Mucosa of gallbladder (tissue), 1 donor: ENCODE measurements around the gene LRCH2. TPM values are rescaled to one million over a fixed set of nuclear protein-coding genes. Genes with fewer than 3 reads are reported as not detected.
"Not testable (repeated sequence)": the region's sequence is repeated elsewhere in the genome, so short reads cannot be mapped to it uniquely, and the experiment has no call there.

ENCODE experiments used
- DNase-seq: peaks from one replicate; pipeline ENCODE4 v3.0.0-alpha.2; 2020; ENCODE audit warnings: low spot score
- total RNA-seq: library from RNA; stranded (reverse); gene quantifications from one replicate; pipeline ENCODE4 v1.2.1, GENCODE V29; 2021
- donor health status: DM: no; HTN: no; CAD: no.

The LRCH2 gene, protein sequence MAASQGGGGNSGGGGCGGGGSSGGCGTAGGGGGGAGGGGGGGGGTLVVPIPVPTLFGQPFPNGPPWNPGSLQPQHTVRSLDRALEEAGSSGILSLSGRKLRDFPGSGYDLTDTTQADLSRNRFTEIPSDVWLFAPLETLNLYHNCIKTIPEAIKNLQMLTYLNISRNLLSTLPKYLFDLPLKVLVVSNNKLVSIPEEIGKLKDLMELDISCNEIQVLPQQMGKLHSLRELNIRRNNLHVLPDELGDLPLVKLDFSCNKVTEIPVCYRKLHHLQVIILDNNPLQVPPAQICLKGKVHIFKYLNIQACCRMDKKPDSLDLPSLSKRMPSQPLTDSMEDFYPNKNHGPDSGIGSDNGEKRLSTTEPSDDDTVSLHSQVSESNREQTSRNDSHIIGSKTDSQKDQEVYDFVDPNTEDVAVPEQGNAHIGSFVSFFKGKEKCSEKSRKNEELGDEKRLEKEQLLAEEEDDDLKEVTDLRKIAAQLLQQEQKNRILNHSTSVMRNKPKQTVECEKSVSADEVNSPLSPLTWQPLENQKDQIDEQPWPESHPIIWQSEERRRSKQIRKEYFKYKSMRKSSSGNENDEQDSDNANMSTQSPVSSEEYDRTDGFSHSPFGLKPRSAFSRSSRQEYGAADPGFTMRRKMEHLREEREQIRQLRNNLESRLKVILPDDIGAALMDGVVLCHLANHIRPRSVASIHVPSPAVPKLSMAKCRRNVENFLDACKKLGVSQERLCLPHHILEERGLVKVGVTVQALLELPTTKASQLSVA
- 3.9 TPM for total RNA-seq

DNA sequence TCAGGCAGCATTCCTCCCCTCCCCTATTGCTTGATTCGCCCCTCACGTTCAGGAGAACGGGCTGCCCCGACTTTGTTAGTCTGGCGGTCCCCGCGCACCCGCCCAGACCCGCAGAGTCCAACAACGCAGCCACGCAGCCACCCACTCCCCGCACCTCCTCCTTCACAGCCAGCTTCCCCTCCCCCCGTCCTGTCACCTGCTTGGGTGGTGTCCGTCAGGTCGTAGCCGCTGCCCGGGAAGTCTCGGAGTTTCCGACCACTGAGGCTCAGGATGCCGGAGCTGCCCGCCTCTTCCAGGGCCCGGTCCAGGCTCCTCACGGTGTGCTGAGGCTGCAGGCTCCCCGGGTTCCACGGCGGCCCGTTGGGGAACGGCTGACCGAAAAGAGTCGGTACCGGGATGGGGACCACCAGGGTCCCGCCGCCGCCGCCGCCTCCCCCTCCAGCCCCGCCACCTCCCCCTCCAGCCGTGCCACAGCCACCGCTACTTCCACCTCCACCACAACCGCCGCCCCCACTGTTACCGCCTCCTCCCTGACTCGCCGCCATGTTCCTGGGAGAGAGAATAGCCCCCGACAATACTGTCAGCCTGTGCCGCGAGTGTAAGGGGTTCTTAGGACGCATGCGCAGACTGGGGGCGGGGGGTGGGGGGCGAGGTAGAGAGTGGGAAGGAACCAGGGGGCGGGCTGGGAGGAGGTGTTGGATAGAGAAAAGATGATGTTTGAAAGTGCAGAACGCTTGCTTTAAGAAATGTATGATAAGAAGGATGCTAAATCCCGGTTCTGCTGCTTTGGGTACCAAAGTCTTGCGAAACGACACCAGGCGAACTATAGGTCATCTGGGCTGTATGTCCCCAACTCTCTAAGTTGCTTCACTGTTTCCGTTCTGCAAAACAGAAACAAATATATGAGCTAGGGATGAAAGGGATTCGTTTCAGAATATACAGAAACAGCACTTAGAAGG is at the start of gene LRCH2:
TSS of gene LRCH2 (minus strand) at position 600 of the 959 bp plus-strand sequence. CDS start at position 545, 55 bp downstream.
- DNase-seq: no peak

DNA sequence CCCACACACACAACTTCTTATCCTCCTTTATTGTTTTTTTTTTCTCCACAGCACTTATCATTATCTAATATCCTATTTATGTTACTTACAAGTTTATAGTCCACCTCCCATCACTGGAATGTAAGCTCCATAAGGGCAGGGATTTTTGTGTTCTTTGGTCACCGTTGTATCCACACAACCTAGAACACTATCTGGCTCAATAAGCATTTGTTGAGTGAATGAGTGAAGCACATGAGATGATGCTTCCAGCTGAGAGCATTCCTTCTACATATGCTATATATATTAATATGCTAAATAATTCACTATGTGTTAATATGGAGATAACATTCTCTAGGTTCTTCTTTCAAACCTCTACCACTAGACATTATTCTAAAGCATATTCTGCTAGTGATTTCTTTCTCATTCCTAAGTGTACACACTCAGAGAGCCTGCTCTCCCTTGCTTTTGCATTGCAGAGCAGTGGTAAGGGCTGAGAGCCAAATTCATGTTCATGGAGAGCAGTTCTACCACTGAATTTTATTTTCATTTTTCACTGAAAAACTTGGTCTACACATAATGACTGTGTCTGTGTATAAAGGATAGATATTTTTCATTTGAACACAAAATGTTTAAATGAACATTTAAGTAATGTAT is 35.3 kb upstream of the LRCH2 start:
- no peak for DNase-seq

DNA sequence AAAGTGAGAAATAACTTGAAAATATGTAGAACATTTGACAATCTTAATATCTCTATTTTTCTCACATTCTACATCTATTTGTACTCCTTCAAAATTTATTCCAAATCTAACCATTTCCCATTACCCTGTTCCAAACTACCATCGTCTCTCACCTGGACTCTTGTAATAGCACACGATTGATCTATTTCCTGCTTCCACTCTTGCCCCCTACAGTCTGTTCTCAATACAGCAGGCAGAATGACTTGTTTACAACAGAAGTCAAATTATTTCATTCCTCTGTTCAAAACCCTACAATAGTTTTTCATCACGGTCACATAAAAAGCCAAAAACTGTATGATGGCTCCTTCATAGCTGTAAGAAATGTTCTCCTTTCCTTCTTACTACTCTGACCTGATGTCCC is 34.5 kb upstream of the LRCH2 start:
- no peak for DNase-seq

DNA sequence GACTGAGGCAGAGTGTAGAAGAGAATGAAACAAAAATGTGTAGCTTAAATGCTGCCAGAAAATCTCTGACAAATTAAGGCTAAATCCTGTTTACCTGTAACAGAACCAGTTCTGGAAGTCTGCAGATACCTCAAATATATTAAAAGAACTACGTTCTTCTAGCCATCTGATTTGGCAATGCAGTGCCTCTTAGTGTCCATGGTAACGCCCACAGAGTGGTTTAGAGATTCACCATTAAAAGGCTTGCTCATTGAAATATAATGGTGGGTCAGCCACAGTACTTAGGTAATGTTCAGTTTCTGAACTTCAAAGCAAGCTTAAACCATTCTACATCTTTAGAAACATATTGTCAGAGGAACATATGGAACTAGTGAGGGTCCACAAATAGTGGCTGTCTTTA is 32.4 kb upstream of the LRCH2 start:
- DNase-seq: no peak

DNA sequence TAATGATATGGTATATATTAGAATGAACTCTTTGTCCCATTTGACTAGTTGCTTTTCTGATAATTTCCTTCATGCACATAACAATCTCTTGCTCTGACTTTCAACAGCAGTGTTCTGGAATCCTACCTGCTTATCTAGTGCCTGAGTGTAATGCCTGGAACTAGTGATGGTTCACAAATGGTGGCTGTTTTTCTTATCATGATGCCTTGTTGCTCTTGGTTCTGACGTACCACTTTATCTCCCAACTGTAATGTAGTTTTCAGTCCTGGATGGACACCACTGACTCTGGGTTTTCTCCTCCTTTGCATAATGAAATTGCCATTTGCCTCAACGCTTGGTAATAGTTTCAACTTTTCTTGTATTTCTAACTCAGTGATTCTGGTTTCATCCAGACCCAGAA is 30.1 kb upstream of the LRCH2 start:
- DNase-seq: no peak

DNA sequence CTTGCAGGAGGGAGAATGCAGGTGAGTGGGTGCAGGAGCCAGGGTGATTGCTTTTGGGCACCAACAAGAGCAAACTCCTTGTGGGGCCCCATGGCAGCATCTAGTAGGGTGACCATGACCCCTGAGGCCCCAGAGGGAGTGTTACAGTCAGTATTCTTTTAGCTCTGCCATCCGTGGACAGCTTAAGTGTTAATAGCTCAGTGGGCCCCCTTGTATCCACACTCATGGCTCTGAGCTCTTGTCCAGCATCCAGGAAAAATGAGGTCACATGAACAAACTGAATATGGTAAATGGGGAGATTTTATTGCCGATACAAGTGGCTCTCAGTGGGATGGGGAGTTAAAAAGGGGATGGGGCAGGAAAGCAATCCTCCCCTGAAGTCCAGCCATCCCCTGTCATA is 27.3 kb upstream of the LRCH2 start:
- no peak for DNase-seq

DNA sequence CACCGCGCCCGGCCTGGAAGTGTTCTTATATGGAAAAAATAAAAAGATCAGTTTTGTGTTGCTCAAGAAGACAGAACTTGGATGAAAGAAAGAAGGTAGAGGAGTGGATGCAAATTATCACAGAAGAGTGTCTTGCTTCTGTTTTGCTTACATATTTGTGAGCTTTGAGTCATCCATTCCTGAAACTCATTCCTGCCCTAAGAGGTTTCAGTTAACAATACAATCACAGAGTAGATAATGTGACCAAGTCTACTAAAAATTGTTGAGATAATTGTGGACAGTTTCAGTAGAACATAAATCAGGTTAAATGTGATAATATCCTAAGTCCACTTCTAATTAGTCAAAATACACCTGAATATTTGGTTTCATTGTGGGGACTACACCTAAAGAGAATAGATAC is 26.4 kb upstream of the LRCH2 start:
- no peak for DNase-seq

DNA sequence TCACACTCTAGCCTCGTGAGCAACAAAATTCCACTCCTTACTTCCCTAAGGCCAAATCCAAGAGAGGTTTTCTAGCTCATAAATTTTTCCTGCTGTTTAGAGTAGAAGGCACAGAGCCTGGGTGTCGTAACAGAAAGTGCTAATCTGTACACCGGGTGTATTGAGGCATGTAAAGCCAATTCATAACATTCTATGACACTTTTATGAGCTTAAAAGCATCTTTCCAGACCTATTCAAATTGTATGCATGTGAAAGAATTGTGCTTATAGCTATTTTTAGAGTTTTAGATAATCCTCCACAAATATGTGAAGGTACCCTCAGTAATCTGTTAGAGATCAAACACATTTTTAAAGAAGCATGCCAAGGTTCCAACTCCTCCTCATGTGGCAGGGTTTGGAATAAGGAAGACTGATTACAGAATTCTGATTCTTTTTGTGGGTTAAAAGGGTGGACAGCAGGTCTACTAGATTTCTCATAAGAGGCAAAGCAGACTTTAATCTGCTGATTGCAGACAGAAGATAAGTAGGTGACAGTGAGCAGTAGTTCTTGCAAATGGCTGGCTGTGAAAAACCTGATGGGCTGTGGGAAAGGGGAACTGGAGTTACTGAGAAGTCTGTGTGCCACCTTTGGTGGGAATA is 25.5 kb upstream of the LRCH2 start:
- DNase-seq: no peak

DNA sequence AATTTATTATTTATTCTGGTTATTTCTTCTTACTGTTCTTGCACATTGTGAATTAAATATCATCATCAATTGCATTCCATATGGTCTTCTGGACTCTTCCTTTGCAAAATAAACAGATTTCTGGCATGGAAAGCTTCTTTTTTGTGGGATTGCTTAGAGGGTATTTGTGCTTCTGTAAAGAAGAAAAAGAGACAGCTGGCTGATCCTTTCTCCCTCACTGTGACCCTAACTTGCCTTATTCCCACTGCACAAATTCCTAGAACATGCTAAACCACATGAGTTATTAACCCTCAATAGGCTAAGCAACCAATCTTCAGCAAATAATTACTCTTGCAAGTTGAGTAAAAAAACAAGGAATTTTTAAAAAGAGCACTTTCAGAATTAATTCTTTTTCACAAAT is 23.8 kb upstream of the LRCH2 start:
- no peak for DNase-seq

DNA sequence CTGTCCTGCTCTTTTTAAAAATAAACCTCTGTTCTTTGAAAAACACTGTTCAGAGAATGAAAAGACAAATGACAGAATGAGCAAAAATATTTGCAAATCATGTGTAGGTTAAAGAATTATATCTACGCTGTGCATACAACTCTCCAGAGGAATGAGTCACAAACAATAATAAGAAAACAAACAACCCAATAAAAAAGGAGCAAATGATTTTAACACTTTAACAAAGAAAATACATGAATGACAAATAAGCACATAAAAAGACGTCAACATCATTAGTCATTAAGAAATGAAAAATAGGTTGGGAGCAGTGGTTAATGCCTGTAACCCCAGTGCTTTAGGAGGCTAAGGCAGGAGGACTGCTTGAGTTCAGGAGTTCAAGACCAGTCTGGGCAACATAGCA is 21.1 kb upstream of the LRCH2 start:
- no peak for DNase-seq

DNA sequence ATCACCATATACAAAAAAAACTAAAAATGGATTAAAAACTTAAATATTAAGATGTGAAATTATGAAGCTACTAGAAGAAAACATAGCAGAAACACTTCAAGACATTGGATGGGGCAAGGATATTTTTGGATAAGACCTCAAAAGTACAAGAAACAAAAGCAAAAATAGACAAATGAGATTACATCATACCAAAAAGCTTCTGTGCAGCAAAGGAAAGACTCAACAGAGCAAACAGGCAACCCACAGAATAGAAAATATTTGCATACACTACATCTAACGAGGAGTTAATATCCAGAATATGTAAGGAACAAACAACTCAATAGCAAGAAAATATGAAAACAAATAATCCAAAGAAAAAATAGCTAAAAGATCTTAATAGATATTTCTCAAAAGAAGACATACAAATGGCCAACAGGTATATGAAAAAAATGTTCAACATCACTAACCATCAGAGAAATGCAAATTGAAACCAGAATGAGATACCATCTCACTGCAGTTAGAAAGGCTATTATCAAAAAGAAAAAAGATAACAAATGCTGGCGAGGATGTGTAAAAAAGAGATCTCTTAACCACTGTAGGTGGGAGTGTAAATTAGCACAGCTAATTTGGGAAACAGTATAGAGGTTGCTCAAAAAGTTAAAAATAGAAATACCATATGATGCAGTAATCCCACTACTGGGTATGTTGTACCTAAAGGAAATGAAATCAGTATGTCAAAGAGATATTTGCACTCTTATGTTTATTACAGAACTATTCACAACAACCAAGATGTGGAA is 17.8 kb upstream of the LRCH2 start:
- no peak for DNase-seq

DNA sequence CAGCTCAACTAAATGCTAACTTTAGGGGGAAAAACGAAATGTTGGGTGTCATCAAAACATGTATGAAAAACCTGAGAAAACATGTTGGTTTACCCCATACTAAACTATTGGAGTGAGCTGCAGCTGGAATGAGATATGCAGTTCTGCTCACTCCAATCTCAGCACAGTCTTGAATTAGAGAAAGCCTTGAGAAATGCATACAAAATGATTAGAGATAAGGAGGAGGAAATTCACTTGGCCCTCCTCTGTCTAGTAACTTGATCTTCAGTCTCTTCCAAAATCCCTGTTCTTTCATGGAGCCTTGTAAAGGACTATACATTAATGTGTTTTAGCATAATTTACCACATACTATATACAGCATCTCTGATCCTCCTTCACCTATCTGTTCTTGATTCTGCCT is 3.2 kb upstream of the LRCH2 start:
- DNase-seq: no peak

DNA sequence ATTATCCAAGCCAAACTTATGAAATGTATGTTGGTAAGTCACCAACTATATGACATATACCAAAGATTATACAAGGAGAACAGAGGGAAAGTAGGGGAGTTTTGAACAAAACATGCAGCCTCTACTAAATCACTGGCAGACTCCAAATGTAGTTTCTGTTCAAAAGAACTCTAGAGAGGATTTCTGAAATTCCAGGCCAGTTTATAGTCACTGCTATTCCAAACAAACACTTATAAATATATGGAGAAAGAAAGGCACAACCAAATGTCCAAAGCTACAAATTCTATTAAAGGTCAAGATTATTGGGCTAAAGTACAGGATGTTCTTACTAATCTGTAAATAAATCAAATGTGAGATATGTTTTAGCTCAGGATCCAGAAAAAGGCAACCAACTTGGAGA is 2.7 kb upstream of the LRCH2 start:
- DNase-seq: no peak

DNA sequence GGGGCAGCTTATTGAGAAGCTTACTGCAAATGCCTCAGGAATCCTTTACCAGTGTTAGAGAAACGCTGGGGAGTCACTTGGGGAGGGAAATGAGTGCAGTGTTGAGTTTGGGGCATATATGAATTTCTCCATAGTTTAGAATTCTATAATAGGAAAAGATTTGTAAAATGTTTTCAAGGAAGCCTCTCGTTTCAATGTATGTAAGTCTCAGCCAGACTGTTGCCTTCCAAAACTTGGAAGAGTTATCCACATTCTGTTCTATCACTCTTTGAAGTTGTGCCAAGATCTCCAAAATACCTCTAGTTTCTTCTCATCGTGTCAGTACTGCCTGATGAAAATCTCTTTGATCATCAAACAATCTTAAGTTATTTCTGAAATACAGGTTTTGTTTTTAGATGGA is 565 bp upstream of the LRCH2 start:
- DNase-seq: no peak

DNA sequence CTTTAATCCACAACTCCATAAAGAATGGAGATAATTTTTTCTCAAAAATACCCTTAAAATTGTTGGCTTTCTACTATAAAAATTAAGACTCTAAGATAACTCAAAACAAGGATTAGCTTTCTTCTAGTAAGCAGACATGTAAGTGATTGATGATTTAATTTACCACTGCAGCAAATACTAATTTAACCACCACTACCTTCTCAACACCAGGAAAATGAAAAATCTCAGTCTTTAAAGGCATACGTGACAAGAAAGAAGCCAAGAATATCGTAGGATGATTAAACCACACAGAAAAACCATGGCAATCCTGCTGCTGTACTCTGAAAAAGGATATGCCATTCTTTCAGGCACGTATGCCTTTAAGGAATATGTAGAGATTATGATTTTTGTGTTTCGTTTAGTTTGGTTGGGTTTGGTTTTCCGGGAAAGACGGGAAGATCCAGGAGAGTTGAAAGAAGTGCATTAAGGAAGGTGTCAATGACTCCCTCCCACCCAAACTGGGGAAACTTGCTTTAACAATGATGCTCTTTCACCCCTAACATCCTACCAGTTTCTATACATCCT is 881 bp downstream of the LRCH2 start:
- no peak for DNase-seq

DNA sequence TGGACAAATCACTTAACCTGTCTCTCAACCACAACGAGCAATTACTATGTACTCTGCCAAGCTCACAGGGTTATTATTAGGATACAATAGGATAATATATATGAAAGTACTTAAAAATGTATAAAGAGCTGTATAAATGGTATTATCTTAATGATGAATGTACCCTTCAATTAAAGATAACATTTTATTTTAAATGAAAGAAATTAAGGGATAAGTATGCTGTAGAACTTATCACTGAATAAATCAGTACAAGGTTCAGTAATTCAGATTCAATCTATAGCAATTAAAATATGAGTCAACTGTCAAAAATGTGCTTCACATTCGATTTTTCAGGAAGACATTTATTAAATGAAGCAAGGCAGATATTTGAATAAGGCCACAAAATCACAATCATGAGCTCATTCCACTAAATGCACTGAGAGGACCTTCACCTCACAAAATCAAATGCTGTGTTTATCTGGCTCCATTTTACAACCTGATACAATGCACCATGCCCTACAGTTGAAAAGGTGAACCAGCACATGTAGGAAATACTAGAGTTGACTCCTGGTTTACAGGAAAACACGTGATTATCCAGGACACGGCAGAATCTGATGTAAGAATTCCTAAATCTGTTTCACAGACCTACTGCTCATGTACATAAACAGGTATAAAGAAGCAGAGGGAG is 4.4 kb downstream of the LRCH2 start:
- no peak for DNase-seq

DNA sequence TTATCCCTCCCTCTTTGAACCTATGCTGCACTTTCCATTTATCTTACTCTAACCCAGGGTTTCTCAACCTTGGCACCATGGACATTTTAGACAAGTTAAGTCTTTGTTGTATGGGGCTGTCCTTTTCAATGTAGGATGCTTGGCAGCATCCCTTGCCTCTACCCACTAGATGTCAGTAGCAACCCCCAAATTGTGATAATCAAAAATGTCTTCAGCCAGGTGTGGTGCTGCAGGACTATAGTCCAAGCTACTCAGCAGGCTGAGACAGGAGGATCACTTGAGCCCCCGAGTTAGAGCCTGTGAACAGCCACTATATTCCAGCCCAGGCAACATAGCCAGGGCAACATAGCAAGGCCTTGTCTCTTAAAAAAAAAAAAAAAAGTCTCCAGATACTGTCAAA is 7.0 kb downstream of the LRCH2 start:
- DNase-seq: no peak

DNA sequence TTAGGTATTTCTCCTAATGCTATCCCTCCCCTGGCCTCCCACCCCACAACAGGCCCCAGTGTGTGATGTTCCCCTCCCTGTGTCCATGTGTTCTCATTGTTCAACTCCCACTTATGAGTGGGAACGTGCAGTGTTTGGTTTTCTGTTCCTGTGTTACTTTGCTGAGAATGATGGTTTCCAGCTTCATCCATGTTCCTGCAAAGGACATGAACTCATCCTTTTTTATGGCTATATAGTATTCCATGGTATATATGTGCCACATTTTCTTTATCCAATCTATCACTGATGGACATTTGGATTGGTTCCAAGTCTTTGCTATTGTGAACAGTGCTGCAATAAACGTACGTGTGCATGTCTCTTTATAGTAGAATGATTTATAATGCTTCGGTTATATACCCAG is 16.6 kb downstream of the LRCH2 start:
- DNase-seq: not testable (repeated sequence)

DNA sequence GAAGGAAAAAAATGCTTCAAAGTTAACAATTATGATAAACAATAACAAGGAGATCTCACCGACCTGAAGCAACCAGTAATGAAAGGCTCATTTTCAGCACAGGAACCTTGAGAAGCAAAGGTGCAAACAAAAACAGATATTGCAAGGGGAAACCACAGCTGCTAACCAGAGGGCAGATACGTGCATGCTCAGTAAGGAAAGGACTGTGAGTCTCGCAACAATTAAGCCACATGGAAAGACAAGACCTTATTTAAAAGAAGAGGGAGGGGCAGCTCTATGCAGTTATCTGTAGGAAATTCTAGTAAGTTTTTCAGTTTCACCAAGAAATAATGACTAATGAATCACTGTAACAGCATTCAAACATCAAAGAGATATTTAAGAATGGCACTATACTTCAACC is 19.3 kb downstream of the LRCH2 start:
- no peak for DNase-seq
